Karpas-422 (cell line): ENCODE measurements around the gene ASPM. TPM values are rescaled to one million over a fixed set of nuclear protein-coding genes. Genes with fewer than 3 reads are reported as not detected.

Experiments used
- DNase-seq: peaks from one replicate; pipeline ENCODE4 v3.0.0-alpha.2; 2015
- H2AFZ ChIP-seq: fragments of 200-600 bp; sonication (generic); 2 replicates; pipeline ENCODE4 v1.6.1; 2014; ENCODE audit warnings: antibody characterized with exemption, low read length, mixed read lengths
- H3K27ac ChIP-seq: fragments of 200-600 bp; sonication (generic); 2 replicates; pipeline ENCODE4 v1.5.1; 2014; ENCODE audit warnings: mild to moderate bottlenecking, low read length, moderate library complexity
- H3K27me3 ChIP-seq: fragments of 200-600 bp; sonication (generic); 2 replicates; pipeline ENCODE4 v1.6.1; 2014; ENCODE audit warnings: low read length, mixed read lengths
- H3K36me3 ChIP-seq: fragments of 200-600 bp; sonication (generic); 2 replicates; pipeline ENCODE4 v1.6.1; 2014; ENCODE audit warnings: low read length, mixed read lengths; ENCODE audit not compliant: insufficient read depth
- H3K4me1 ChIP-seq: fragments of 200-600 bp; sonication (generic); 2 replicates; pipeline ENCODE4 v1.6.1; 2014; ENCODE audit warnings: mild to moderate bottlenecking, low read length, mixed read lengths
- H3K4me2 ChIP-seq: fragments of 200-600 bp; sonication (generic); 2 replicates; pipeline ENCODE4 v1.6.1; 2014; ENCODE audit warnings: low read length, low read depth, mild to moderate bottlenecking; ENCODE audit not compliant: poor library complexity, severe bottlenecking
- H3K4me3 ChIP-seq: fragments of 200-600 bp; sonication (generic); 2 replicates; pipeline ENCODE4 v1.5.1; 2014; ENCODE audit warnings: mild to moderate bottlenecking, antibody characterized with exemption, low read length, mixed read lengths
- H3K79me2 ChIP-seq: fragments of 200-600 bp; sonication (generic); 2 replicates; pipeline ENCODE4 v1.6.1; 2014; ENCODE audit warnings: mild to moderate bottlenecking, low read length, mixed read lengths
- H3K9ac ChIP-seq: fragments of 200-600 bp; sonication (generic); 2 replicates; pipeline ENCODE4 v1.6.0; 2014; ENCODE audit warnings: low read length
- H3K9me2 ChIP-seq: fragments of 200-600 bp; sonication (generic), shearing (Covaris generic); replicated peaks from 2 replicates; pipeline ENCODE4 v1.6.0; 2014; ENCODE audit warnings: mild to moderate bottlenecking, low read length, moderate library complexity; ENCODE audit not compliant: insufficient read depth
- H3K9me3 ChIP-seq: fragments of 300-700, 200-600 bp; sonication (generic); 2 replicates; pipeline ENCODE4 v1.6.1; 2014; ENCODE audit warnings: low read length, mixed read lengths
- H4K20me1 ChIP-seq: fragments of 200-600 bp; sonication (generic); 2 replicates; pipeline ENCODE4 v1.6.1; 2014; ENCODE audit warnings: mild to moderate bottlenecking, antibody characterized with exemption, low read length, low read depth; ENCODE audit not compliant: insufficient read depth
- total RNA-seq: library from RNA; depleted of rRNA; stranded (reverse); fragments of >200 nt; shearing (Covaris generic); gene quantifications from 2 replicates; pipeline ENCODE4 v1.2.3, GENCODE V29; 2014; ENCODE audit warnings: low replicate concordance

Gene ASPM
- total RNA-seq, 1 experiment from 2014 or later: 53.4 TPM

DNA sequence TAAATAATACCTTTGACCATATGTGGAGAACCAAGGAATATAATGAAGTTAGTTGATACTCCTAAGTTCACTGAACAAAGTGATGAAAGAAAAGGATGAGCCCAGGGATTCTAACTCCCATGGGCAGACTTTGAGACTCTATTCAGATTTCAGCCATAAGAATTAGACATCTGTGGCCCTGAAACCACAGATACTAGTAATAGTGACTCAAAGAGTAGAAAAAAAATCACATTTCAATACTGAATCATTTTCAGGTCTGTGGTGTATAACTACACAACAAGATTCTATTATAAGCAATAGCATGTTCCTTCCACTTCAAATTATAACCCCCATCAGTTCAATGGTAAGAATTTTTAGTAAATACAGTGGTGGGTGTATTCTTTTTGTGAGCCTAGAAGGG is 63.0 kb downstream of the ASPM start:
- Histone ChIP-seq H3K4me1 (no peaks in the 10 kb centered on the region), H4K20me1 (no peaks in the 10 kb centered on the region), H3K9me2 (no peaks in the 10 kb centered on the region), H3K27me3 (no peaks in the 10 kb centered on the region), H3K9me3 (no peaks in the 10 kb centered on the region), H3K4me3 (no peak overlapping the region), H3K9ac (no peak overlapping the region), H3K79me2 (no peaks in the 10 kb centered on the region), H3K4me2 (no peak overlapping the region), H3K36me3 (peaks cover 58% of the 10 kb centered on the region), H2AFZ (no peak overlapping the region), H3K27ac (no peak overlapping the region)
- no peak for DNase-seq

DNA sequence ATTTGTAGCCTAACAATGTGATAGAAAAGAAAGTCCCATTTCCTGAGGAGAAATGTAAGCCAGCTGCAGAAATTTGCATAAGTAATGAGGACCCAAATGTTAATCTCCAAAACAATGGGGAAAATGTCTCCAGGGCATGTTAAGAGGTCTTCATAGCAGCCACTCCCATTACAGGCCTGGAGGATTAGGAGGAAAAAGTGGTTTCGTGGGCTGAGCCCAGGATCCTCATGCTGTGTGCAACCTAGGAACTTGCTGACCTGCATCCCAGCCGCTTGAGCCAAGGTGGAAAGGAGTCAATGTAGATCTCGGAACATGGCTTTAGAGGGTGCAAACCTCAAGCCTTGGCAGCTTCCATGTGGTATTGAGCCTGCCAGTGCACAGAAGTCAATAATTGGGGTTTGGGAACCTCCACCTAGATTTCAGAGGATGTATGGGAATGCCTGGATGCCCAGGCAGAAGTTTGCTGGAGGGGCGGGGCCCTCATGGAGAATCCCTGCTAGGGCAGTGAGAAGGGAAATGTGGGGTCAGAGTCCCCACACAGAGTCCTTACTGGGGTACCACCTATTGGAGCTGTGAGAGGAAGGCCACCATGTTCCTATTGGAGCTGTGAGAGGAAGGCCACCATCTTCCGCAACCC is 65.2 kb downstream of the ASPM start:
- Histone ChIP-seq H3K9me3 (no peaks in the 10 kb centered on the region), H4K20me1 (no peaks in the 10 kb centered on the region), H3K4me2 (no peak overlapping the region), H3K36me3 (peaks cover 40% of the 10 kb centered on the region), H3K4me3 (no peak overlapping the region), H3K27ac (no peak overlapping the region), H3K27me3 (no peaks in the 10 kb centered on the region), H3K9ac (no peak overlapping the region), H3K79me2 (no peaks in the 10 kb centered on the region), H2AFZ (no peak overlapping the region), H3K9me2 (no peaks in the 10 kb centered on the region), H3K4me1 (no peaks in the 10 kb centered on the region)
- peak; percentile 37 for DNase-seq

DNA sequence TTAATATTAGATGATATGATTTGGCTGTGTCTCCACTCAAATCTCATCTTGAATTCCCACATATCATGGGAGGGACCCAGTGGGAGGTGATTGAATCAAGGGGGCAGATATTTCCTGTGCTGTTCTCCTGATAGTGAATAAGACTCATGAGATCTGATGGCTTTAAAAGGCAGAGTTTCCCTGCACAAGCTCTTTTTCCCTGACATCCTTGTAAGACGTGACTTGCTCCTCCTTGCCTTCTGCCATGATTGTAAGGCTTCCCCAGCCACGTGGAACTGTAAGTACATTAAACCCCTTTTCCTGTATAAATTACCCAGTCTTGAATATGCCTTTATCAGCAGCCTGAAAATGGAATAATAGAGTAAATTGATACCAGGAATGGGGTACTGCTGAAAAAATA is 66.1 kb downstream of the ASPM start:
- H3K27ac ChIP-seq: no peak overlapping the region
- H2AFZ ChIP-seq: no peak overlapping the region
- H3K9me2 ChIP-seq: no peaks in the 10 kb centered on the region
- H4K20me1 ChIP-seq: no peaks in the 10 kb centered on the region
- no peaks in the 10 kb centered on the region for H3K4me1 ChIP-seq
- peaks cover 31% of the 10 kb centered on the region for H3K36me3 ChIP-seq
- no peaks in the 10 kb centered on the region for H3K79me2 ChIP-seq
- no peak for DNase-seq
- H3K9me3 ChIP-seq: no peaks in the 10 kb centered on the region
- no peak overlapping the region for H3K4me2 ChIP-seq
- no peaks in the 10 kb centered on the region for H3K27me3 ChIP-seq
- no peak overlapping the region for H3K4me3 ChIP-seq
- H3K9ac ChIP-seq: no peak overlapping the region

DNA sequence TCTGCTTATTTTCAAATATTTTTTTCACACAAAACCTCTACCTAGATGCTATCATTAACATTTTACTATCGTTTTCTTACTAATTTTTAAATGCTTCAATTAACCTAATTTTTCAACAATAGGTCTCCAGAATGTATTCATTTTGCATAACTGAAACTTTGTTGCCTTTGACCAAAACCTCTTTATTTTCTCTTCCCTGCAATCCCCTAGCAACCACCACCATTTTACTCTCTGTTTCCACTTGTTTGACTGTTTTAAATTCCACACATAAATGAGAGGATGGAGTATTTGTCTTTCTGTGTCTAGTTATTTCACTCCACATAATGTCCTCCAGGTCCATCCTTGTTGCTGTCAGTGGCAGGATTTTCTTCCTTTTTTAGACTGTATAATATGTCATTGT is 69.9 kb downstream of the ASPM start:
- H3K27me3 ChIP-seq: no peaks in the 10 kb centered on the region
- no peak overlapping the region for H3K9ac ChIP-seq
- no peak overlapping the region for H2AFZ ChIP-seq
- no peaks in the 10 kb centered on the region for H4K20me1 ChIP-seq
- no peak for DNase-seq
- no peak overlapping the region for H3K27ac ChIP-seq
- no peak overlapping the region for H3K4me2 ChIP-seq
- H3K4me1 ChIP-seq: no peaks in the 10 kb centered on the region
- no peak overlapping the region for H3K4me3 ChIP-seq
- no peaks in the 10 kb centered on the region for H3K9me3 ChIP-seq
- H3K79me2 ChIP-seq: no peaks in the 10 kb centered on the region
- H3K36me3 ChIP-seq: no peaks in the 10 kb centered on the region
- no peaks in the 10 kb centered on the region for H3K9me2 ChIP-seq

DNA sequence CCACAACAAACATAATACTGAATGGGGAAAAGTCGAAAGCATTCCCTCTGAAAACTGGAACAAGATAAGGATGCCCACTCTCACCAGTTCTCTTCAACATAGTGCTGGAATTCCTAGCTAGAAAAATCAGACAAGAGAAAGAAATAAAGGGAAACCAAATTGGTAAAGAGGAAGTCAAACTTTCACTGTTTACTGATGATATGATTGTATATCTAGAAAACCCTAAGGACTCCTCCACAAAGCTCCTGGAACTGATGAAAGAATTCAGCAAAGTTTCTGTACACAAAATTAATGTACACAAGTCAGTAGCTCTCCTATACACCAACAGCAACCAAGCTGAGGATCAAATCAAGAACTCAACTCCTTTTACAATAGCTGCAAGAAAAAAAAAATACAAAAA is 72.5 kb downstream of the ASPM start:
- no peak overlapping the region for H3K9ac ChIP-seq
- H3K36me3 ChIP-seq: no peaks in the 10 kb centered on the region
- no peak overlapping the region for H3K27ac ChIP-seq
- H2AFZ ChIP-seq: no peak overlapping the region
- H3K4me3 ChIP-seq: no peak overlapping the region
- H4K20me1 ChIP-seq: no peaks in the 10 kb centered on the region
- no peaks in the 10 kb centered on the region for H3K9me3 ChIP-seq
- DNase-seq: no peak
- no peaks in the 10 kb centered on the region for H3K79me2 ChIP-seq
- H3K4me2 ChIP-seq: no peak overlapping the region
- H3K9me2 ChIP-seq: no peaks in the 10 kb centered on the region
- no peaks in the 10 kb centered on the region for H3K27me3 ChIP-seq
- no peaks in the 10 kb centered on the region for H3K4me1 ChIP-seq

DNA sequence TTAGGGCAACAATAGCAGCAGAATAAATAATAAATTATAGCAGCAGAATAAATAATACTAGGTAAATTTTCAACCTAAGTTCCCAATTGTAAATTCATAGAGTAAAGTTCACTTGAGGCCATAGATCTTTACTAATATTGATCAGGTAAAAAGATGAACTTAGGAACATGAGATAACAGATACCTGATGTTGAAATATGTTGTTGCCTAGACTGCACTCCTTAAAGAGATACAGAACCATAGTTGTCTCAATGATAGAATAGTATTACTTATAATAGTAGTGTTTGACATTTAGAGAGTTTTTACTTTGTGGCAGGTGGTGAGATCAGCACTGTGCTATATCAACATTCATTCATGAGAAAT is 79.0 kb downstream of the ASPM start:
- no peak overlapping the region for H3K27ac ChIP-seq
- no peak overlapping the region for H3K4me3 ChIP-seq
- H4K20me1 ChIP-seq: no peaks in the 10 kb centered on the region
- H3K9me3 ChIP-seq: no peaks in the 10 kb centered on the region
- no peaks in the 10 kb centered on the region for H3K9me2 ChIP-seq
- no peaks in the 10 kb centered on the region for H3K36me3 ChIP-seq
- no peaks in the 10 kb centered on the region for H3K27me3 ChIP-seq
- no peak overlapping the region for H2AFZ ChIP-seq
- no peaks in the 10 kb centered on the region for H3K4me1 ChIP-seq
- H3K9ac ChIP-seq: no peak overlapping the region
- DNase-seq: no peak
- H3K4me2 ChIP-seq: no peak overlapping the region
- no peaks in the 10 kb centered on the region for H3K79me2 ChIP-seq

DNA sequence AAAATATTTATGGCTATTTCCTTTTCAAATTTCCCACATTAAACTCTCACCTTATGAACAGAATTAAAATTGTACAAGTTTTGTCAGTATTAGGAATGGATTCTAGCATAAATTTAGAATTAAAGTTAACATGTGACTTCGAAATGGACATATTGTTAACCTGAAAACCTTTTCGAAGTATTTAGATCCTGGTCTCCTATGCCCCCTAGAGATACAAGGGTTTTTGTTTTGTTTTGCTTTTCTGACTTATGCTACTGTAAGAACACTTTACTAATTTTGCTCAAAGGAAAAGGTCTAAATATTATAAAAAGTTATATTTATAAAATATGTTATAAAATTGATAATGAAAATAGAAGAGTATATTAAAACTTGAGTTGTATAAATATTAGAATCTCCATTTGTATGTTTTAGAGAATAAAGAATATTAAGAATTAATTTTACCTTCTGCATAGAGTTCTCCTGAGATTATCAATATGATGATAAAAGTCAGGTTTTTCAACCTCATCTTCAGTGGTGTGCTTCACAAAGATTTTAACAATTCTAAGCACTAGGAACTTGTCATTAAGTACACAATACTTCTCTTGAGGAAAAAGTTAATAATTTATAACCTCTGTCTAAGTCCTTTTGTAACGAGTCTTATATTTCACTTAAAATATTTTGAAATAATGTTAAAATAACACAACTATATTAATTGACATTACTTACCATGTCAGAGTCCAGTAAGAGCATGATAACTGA is 79.6 kb downstream of the ASPM start, which contains the start of gene F13B:
F13B (minus strand) TSS at position 542 of the 738 bp plus-strand sequence; CDS start at position 505, 37 bp downstream.
- no peaks in the 10 kb centered on the region for H3K4me1 ChIP-seq
- H4K20me1 ChIP-seq: no peaks in the 10 kb centered on the region
- H3K9ac ChIP-seq: no peak within 1 kb of the TSS
- no peaks in the 10 kb centered on the region for H3K9me3 ChIP-seq
- H3K36me3 ChIP-seq: no peaks in the 10 kb centered on the region
- H3K79me2 ChIP-seq: no peaks in the 10 kb centered on the region
- no peak within 1 kb of the TSS for H3K27ac ChIP-seq
- no peak within 1 kb of the TSS for H3K4me2 ChIP-seq
- DNase-seq: no peak
- no peaks in the 10 kb centered on the region for H3K27me3 ChIP-seq
- H2AFZ ChIP-seq: no peak within 1 kb of the TSS
- no peaks in the 10 kb centered on the region for H3K9me2 ChIP-seq
- no peak within 1 kb of the TSS for H3K4me3 ChIP-seq

DNA sequence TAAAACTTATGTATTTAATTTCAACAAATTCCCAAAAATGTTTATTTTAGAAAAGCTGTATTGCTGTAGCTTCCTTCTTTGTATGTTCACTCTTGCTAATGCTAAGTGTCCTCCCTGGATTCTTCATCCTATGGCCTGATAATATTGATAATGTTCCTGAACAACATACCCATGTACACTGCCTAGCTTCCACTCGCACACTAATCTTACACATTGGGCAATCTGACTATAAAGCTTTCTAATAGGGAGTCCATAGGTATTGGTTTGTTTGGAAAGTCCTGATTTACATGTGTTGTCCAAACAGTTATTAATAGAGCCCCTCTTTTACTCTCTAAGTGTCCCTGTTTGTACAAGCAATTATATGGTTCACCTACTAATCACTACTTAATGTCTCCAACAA is 80.2 kb downstream of the ASPM start:
- Histone ChIP-seq H3K9me3 (no peaks in the 10 kb centered on the region), H2AFZ (no peak overlapping the region), H3K27ac (no peak overlapping the region), H3K9ac (no peak overlapping the region), H3K36me3 (no peaks in the 10 kb centered on the region), H3K9me2 (no peaks in the 10 kb centered on the region), H3K79me2 (no peaks in the 10 kb centered on the region), H4K20me1 (no peaks in the 10 kb centered on the region), H3K4me3 (no peak overlapping the region), H3K4me1 (no peaks in the 10 kb centered on the region), H3K4me2 (no peak overlapping the region), H3K27me3 (no peaks in the 10 kb centered on the region)
- no peak for DNase-seq
